HepG2 (cell line): ENCODE data around the gene ELP5. TPM values are rescaled to one million over a fixed set of nuclear protein-coding genes. Genes with fewer than 3 reads are reported as not detected.

Source experiments
- ATAC-seq: fragments of 200-7000 bp; cut with Tn5 transposase; 3 replicates; pipeline ENCODE4 v1.9.1; 2020; ENCODE audit warnings: mild to moderate bottlenecking, moderate library complexity
- BruUV-seq: library from RNA; stranded (reverse); fragments of 400-500 nt; replicated peaks from 2 replicates; lab custom pipeline; 2021; lab: Mats Ljungman, UMichigan
- CTCF ChIA-PET: fragments of 300-600 bp; formaldehyde crosslinking; extraction: SDS; loops from one replicate; lab custom pipeline; 2021; ENCODE audit warnings: low total read pairs, inconsistent platforms, low intra/inter-chr PET ratio; lab: Yijun Ruan, JAX
- POLR2A ChIA-PET: fragments of 350-600 bp; sonication (Branson Sonifier 250); formaldehyde crosslinking; loops from one replicate; lab custom pipeline; 2020; ENCODE audit warnings: antibody characterized with exemption, inconsistent platforms; lab: Yijun Ruan, JAX
- DNase-seq: peaks from one replicate; pipeline ENCODE4 v3.0.0-alpha.2; 2015; ENCODE audit warnings: low spot score
- FAIRE-seq: peaks from 3 replicates; lab custom pipeline; 2011; peaks lifted over from hg19 to GRCh38; lab: Jason Lieb, UNC
- H2AFZ ChIP-seq: one replicate; pipeline ENCODE4 v1.6.1; 2011; ENCODE audit warnings: low read length, inconsistent platforms
- H3K27ac ChIP-seq: fragments of 300-600 bp; 3 replicates; pipeline ENCODE4 v1.8.0; 2011; ENCODE audit warnings: mixed run types, mild to moderate bottlenecking, mixed read lengths, low read length, inconsistent platforms; ENCODE audit not compliant: insufficient read depth; ENCODE audit errors: extremely low read length
- H3K27me3 ChIP-seq, 2 experiments: fragments of 200-600 bp in 1 of 2; 2 replicates in 1 of 2; 3 replicates in 1 of 2; pipeline versions ENCODE4 v1.6.0 to v1.8.0; 2011; ENCODE audit warnings: low read length in 2 of 2, mild to moderate bottlenecking in 2 of 2, moderate library complexity in 2 of 2, inconsistent platforms in 1 of 2; ENCODE audit not compliant: insufficient read depth in 2 of 2, control insufficient read depth in 1 of 2
- H3K36me3 ChIP-seq, 2 experiments: fragments of 200-600 bp in 1 of 2; replicated peaks in 1 of 2; 2 replicates in 1 of 2; 3 replicates in 1 of 2; pipeline versions ENCODE4 v1.5.1 to v1.8.0; 2011; ENCODE audit warnings: low read length in 2 of 2, inconsistent platforms in 1 of 2; ENCODE audit not compliant: insufficient read depth in 2 of 2, control insufficient read depth in 1 of 2
- H3K4me1 ChIP-seq: 2 replicates; pipeline ENCODE4 v1.5.1; 2012; ENCODE audit warnings: low read length, inconsistent platforms; ENCODE audit not compliant: insufficient read depth
- H3K4me2 ChIP-seq: 2 replicates; pipeline ENCODE4 v1.6.0; 2011; ENCODE audit warnings: low read depth, low read length, inconsistent platforms
- H3K4me3 ChIP-seq, 3 experiments: fragments of 200-600 bp in 1 of 3; sonication (generic), shearing (Covaris generic) in 1 of 3; replicated peaks in 1 of 3; 2 replicates each; pipeline ENCODE4 v1.5.1; 2011 to 2016; ENCODE audit warnings: low read length in 3 of 3, inconsistent platforms in 2 of 3, low read depth in 2 of 3, mild to moderate bottlenecking in 2 of 3, control low read depth in 1 of 3, mixed read lengths in 1 of 3; ENCODE audit not compliant: insufficient read depth in 1 of 3
- H3K79me2 ChIP-seq: one replicate; pipeline ENCODE4 v1.6.1; 2011; ENCODE audit warnings: low read length, inconsistent platforms; ENCODE audit not compliant: insufficient read depth
- H3K9ac ChIP-seq: 2 replicates; pipeline ENCODE4 v1.6.0; 2011; ENCODE audit warnings: mild to moderate bottlenecking, low read depth, low read length, inconsistent platforms; ENCODE audit not compliant: insufficient read depth
- H3K9me3 ChIP-seq: 2 replicates; pipeline ENCODE4 v1.5.1; 2012; ENCODE audit warnings: mild to moderate bottlenecking, low read length
- H4K20me1 ChIP-seq: 2 replicates; pipeline ENCODE4 v1.6.0; 2011; ENCODE audit warnings: inconsistent platforms, mild to moderate bottlenecking, low read length, moderate library complexity; ENCODE audit not compliant: insufficient read depth
- ERF ChIP-seq: IDR thresholded peaks from 2 replicates; pipeline ENCODE4 v1.6.1; 2018; ENCODE audit warnings: missing biosample characterization, missing genetic modification reagents
- FOXJ3 ChIP-seq: sonication (generic); formaldehyde crosslinking; IDR thresholded peaks from 2 replicates; pipeline ENCODE4 v1.4.0; 2020; ENCODE audit warnings: missing genetic modification reagents, mild to moderate bottlenecking, borderline replicate concordance
- GATAD2A ChIP-seq: IDR thresholded peaks from 2 replicates; pipeline ENCODE4 v1.6.1; 2016
- HDAC1 ChIP-seq: sonication (generic); formaldehyde crosslinking; IDR thresholded peaks from 2 replicates; pipeline ENCODE4 v1.5.1; 2020; ENCODE audit warnings: mild to moderate bottlenecking, missing genetic modification reagents
- KLF15 ChIP-seq: sonication (generic); formaldehyde crosslinking; IDR thresholded peaks from 2 replicates; pipeline ENCODE4 v1.8.1; 2023; ENCODE audit warnings: borderline replicate concordance, mild to moderate bottlenecking, inconsistent platforms, missing genetic modification reagents, mixed read lengths
- MAZ ChIP-seq, 2 experiments: sonication (generic) in 1 of 2; formaldehyde crosslinking in 1 of 2; IDR thresholded peaks; 2 replicates each; pipeline versions ENCODE4 v1.5.0 to v1.6.1; 2012 to 2020; ENCODE audit warnings: low read depth in 2 of 2, mild to moderate bottlenecking in 2 of 2, borderline replicate concordance in 1 of 2, improper control_type of control experiment in 1 of 2, low read length in 1 of 2, missing genetic modification reagents in 1 of 2, moderate library complexity in 1 of 2
- NBN ChIP-seq: fragments of 450-650 bp; conservative IDR thresholded peaks from 2 replicates; pipeline ENCODE4 v1.6.1; 2017
- ZFP91 ChIP-seq: sonication (generic); formaldehyde crosslinking; IDR thresholded peaks from 2 replicates; pipeline ENCODE4 v1.9.0; 2022; ENCODE audit warnings: missing genetic modification reagents, mild to moderate bottlenecking, borderline replicate concordance
- ZNF431 ChIP-seq: sonication (generic); formaldehyde crosslinking; IDR thresholded peaks from 2 replicates; pipeline ENCODE4 v1.9.0; 2022; ENCODE audit warnings: missing genetic modification reagents, low read depth, mild to moderate bottlenecking, borderline replicate concordance
- ZNF558 ChIP-seq: sonication (generic); formaldehyde crosslinking; IDR thresholded peaks from 2 replicates; pipeline ENCODE4 v1.9.0; 2022; ENCODE audit warnings: mild to moderate bottlenecking, missing genetic modification reagents, borderline replicate concordance
- ZNF589 ChIP-seq: sonication (generic); formaldehyde crosslinking; conservative IDR thresholded peaks from 2 replicates; pipeline ENCODE4 v1.8.0; 2022; ENCODE audit warnings: mild to moderate bottlenecking, moderate library complexity, missing genetic modification reagents
- ZNF709 ChIP-seq: sonication (generic); formaldehyde crosslinking; IDR thresholded peaks from 2 replicates; pipeline ENCODE4 v1.5.0; 2020; ENCODE audit warnings: mild to moderate bottlenecking, missing genetic modification reagents
- ZNF737 ChIP-seq: sonication (generic); formaldehyde crosslinking; IDR thresholded peaks from 2 replicates; pipeline ENCODE4 v1.5.0; 2020; ENCODE audit warnings: missing genetic modification reagents, mild to moderate bottlenecking, borderline replicate concordance
- ZNF891 ChIP-seq: sonication (generic); formaldehyde crosslinking; IDR thresholded peaks from 2 replicates; pipeline ENCODE4 v1.5.0; 2020; ENCODE audit warnings: mild to moderate bottlenecking, missing genetic modification reagents
- WGBS: methylation state at CpG from one replicate; pipeline ENCODE4 v1.1.6; 2017; ENCODE audit warnings: low lambda C conversion rate; 5-methylcytosine and 5-hydroxymethylcytosine counted together
- in situ Hi-C: cut with HindIII; loops from 2 replicates; pipeline ENCODE4 v1.10.0; 2017; ENCODE audit warnings: low pct_unique_long_range_greater_than_20kb; ENCODE audit not compliant: extremely low pct_ligation_motif_present
- intact Hi-C: fragments of 100-400 bp; cut with micrococcal nuclease; formaldehyde crosslinking; loops from one replicate; pipeline ENCODE4 v1.10.0; 2022; ENCODE audit not compliant: unreplicated experiment
- polyA plus RNA-seq, 8 experiments: library from polyadenylated mRNA; depleted of rRNA in 3 of 8; stranded (reverse) in 7 of 8; unstranded in 1 of 8; fragments of >200 nt; fragmentation: Illumina TruSeq in 4 of 8; extraction: Trizol in 4 of 8; gene quantifications; 2 replicates each; pipeline versions ENCODE4 v1.2.1 to v1.2.3, GENCODE V29; 2011 to 2016; ENCODE audit warnings: low read depth in 4 of 8, missing spikeins in 1 of 8, mixed read lengths in 1 of 8; ENCODE audit not compliant: insufficient read depth in 1 of 8
- total RNA-seq, 5 experiments: library from RNA; depleted of rRNA; stranded (reverse); fragments of >200 nt; fragmentation: Illumina TruSeq; extraction: Trizol; gene quantifications; 2 replicates each; pipeline ENCODE4 v1.2.3, GENCODE V29; 2016; ENCODE audit warnings: low read depth in 1 of 5
- TF ChIP-seq, protein P1 (sequence below): sonication (generic); formaldehyde crosslinking; IDR thresholded peaks from 2 replicates; pipeline ENCODE4 v1.4.0; 2020; ENCODE audit warnings: missing genetic modification reagents
- TF ChIP-seq, protein P2 (sequence below): sonication (generic); formaldehyde crosslinking; conservative IDR thresholded peaks from 2 replicates; pipeline ENCODE4 v1.5.0; 2020; ENCODE audit warnings: missing genetic modification reagents
- TF ChIP-seq, protein P3 (sequence below): sonication (generic); formaldehyde crosslinking; IDR thresholded peaks from 2 replicates; pipeline ENCODE4 v1.4.0; 2020; ENCODE audit warnings: mild to moderate bottlenecking, low read depth, missing genetic modification reagents

ELP5 gene
- total and polyA plus RNA-seq, 2 of the 13 experiments (the other 11 are each of a cell fraction or from before 2014, with no cell fraction given): 67.6 to 69.8 TPM

DNA sequence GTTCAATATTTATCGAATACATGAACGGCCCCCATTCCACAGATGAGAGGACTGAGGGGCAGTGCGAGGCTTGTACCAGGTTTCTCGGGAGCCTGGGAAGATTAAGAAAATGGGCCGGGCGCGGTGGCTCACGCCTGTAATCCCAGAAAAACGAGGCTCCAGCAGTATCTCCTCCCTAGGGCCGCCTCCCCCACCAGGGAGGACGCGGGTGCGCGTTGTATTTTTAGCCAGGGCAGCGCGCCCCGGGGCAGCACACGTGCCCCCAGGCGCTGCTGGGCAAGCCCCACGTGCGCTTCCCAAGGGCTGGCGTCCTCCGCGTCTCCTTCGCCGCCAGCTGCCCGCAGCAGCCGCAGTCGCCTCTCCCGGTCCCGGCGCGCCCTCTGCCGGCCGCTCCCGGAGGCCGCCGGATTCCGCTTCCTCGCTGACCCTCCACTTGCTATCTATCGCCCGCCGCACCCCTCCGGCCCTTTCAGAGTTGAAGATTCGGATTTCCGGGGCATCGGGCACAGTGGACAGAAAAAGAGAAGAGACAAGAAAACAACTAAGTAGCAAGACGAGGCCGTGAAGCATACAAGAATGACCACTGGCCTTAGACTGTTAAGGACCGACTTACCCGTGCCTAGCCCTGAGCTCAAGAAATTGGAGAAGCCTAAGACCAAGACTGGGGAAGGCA is 44.3 kb downstream of the ELP5 start (continued):
- TF ChIP-seq ZNF891 (CRISPR knock-in tag) (0 out of 2 replicates have a peak, but pooled peaks have one; percentile 42), ERF (CRISPR knock-in tag) (peak; percentile 73), NBN (no peak), ZNF709 (CRISPR knock-in tag) (peak; percentile 55; the same call in 1 of the 2 replicates), ZFP91 (CRISPR knock-in tag) (peak; percentile 63; the same call in 1 of the 2 replicates), KLF15 (CRISPR knock-in tag) (no peak), HDAC1 (CRISPR knock-in tag) (peak; percentile 82; the same call in 1 of the 2 replicates)
- TF ChIP-seq, protein P1, sequence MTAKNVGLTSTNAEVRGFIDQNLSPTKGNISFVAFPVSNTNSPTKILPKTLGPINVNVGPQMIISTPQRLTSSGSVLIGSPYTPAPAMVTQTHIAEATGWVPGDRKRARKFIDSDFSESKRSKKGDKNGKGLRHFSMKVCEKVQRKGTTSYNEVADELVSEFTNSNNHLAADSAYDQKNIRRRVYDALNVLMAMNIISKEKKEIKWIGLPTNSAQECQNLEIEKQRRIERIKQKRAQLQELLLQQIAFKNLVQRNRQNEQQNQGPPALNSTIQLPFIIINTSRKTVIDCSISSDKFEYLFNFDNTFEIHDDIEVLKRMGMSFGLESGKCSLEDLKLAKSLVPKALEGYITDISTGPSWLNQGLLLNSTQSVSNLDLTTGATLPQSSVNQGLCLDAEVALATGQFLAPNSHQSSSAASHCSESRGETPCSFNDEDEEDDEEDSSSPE (CRISPR knock-in tag): peak; percentile 63; the same call in 1 of the 2 replicates
- TF ChIP-seq, all 625 proteins: peak for 155

DNA sequence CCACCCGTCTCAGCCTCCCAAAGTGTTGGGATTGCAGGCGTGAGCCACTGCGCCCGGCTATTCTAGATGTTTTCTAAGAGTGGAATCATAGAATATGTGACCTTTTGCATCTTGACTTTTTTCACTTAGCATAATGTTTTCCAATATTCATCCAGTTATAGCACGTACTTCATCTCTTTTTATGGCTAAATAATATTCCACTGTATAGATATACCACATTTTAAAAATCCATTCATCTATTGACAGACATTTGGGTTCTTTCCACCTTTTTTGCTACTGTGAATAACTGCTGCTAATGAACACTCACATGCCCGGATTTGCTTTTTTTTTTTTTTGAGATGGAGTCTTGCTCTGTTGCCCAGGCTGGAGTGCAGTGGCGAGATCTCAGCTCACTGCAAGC is 52.2 kb downstream of the ELP5 start:
- no TSS peak for BruUV-seq
- no peaks in the 10 kb centered on the region for H3K9me3 ChIP-seq
- H3K27me3 ChIP-seq: 0 out of 5 replicates have a peak, but pooled peaks cover 0 to 2% of the 10 kb centered on the region in 2 experiments
- peaks cover 15% of the 10 kb centered on the region for H3K79me2 ChIP-seq
- no peak overlapping the region for H2AFZ ChIP-seq
- H3K4me2 ChIP-seq: no peak overlapping the region
- H4K20me1 ChIP-seq: peaks cover 11% of the 10 kb centered on the region
- DNase-seq (no peak), FAIRE-seq (no peak), ATAC-seq (no peak)
- CTCF ChIA-PET: no interaction called here
- intact Hi-C loops (no loop called here), in situ Hi-C loops (no loop called here)
- no peak overlapping the region for H3K9ac ChIP-seq
- POLR2A ChIA-PET: interaction anchor here (2.0 kb wide), 1 partner anchor 24 kb away, joined by 7 read pairs; no protein-coding TSS in a partner anchor
- no peak overlapping the region for H3K4me3 ChIP-seq
- WGBS: 73% methylated on average over 7 of the region's 7 CpGs
- peaks cover 0 to under 1% of the 10 kb centered on the region in 2 experiments; a peak in 1 of 5 replicates for H3K36me3 ChIP-seq
- H3K27ac ChIP-seq: no peak overlapping the region
- peaks cover 13% of the 10 kb centered on the region for H3K4me1 ChIP-seq
- TF ChIP-seq, protein P2, sequence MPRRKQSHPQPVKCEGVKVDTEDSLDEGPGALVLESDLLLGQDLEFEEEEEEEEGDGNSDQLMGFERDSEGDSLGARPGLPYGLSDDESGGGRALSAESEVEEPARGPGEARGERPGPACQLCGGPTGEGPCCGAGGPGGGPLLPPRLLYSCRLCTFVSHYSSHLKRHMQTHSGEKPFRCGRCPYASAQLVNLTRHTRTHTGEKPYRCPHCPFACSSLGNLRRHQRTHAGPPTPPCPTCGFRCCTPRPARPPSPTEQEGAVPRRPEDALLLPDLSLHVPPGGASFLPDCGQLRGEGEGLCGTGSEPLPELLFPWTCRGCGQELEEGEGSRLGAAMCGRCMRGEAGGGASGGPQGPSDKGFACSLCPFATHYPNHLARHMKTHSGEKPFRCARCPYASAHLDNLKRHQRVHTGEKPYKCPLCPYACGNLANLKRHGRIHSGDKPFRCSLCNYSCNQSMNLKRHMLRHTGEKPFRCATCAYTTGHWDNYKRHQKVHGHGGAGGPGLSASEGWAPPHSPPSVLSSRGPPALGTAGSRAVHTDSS (CRISPR knock-in tag): no peak
- TF ChIP-seq ZNF558 (no peak), ZNF431 (CRISPR knock-in tag) (no peak), MAZ (IDR thresholded peaks at IDR 0.05; ENCODE audit: borderline replicate concordance, low read depth, low read length) (no peak), MAZ (CRISPR knock-in tag; IDR thresholded peaks at IDR 0.05; ENCODE audit: low read depth) (no peak), ZNF589 (CRISPR knock-in tag) (no peak), FOXJ3 (CRISPR knock-in tag) (no peak), ZNF737 (CRISPR knock-in tag) (no peak), GATAD2A (CRISPR knock-in tag) (no peak)
- TF ChIP-seq, protein P3, sequence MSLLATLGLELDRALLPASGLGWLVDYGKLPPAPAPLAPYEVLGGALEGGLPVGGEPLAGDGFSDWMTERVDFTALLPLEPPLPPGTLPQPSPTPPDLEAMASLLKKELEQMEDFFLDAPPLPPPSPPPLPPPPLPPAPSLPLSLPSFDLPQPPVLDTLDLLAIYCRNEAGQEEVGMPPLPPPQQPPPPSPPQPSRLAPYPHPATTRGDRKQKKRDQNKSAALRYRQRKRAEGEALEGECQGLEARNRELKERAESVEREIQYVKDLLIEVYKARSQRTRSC (CRISPR knock-in tag): no peak
